Stimulated activated naive CD8-positive, alpha-beta T cell treated with anti-CD3 and anti-CD28 coated beads, Interleukin-15, Interleukin-2, amounts not matched to agents 100 ng/mL and 50 ng/mL, for 24 hours (primary cell): ENCODE measurements around the gene PARD6B.
"Not testable (repeated sequence)": the region's sequence is repeated elsewhere in the genome, so short reads cannot be mapped to it uniquely, and the experiment has no call there.

Experiments
- H3K27ac Mint-ChIP-seq: one replicate; pipeline ENCODE4 v1.8.0; 2021; ENCODE audit warnings: mild to moderate bottlenecking, mixed read lengths
- H3K27me3 Mint-ChIP-seq: one replicate; pipeline ENCODE4 v1.8.0; 2021; ENCODE audit warnings: mixed read lengths
- H3K36me3 Mint-ChIP-seq: one replicate; pipeline ENCODE4 v1.8.0; 2021; ENCODE audit warnings: low read depth, mixed read lengths
- H3K4me1 Mint-ChIP-seq: one replicate; pipeline ENCODE4 v1.8.0; 2021; ENCODE audit warnings: low read depth, mixed read lengths
- H3K4me3 Mint-ChIP-seq: one replicate; pipeline ENCODE4 v1.8.0; 2021; ENCODE audit warnings: mild to moderate bottlenecking, mixed read lengths
- H3K9me3 Mint-ChIP-seq: one replicate; pipeline ENCODE4 v1.8.0; 2021; ENCODE audit warnings: mixed read lengths

The PARD6B gene

GRCh38 chr20:50695135-50695872 is 36.1 kb upstream of the PARD6B start:
- H3K9me3 Mint-ChIP-seq: no peaks in the 10 kb centered on the region
- no peak overlapping the region for H3K4me3 Mint-ChIP-seq
- no peak overlapping the region for H3K27ac Mint-ChIP-seq
- H3K27me3 Mint-ChIP-seq: peaks cover 44% of the 10 kb centered on the region
- H3K36me3 Mint-ChIP-seq: no peaks in the 10 kb centered on the region
- H3K4me1 Mint-ChIP-seq: peaks cover 12% of the 10 kb centered on the region

GRCh38 chr20:50698255-50698654 is 33.1 kb upstream of the PARD6B start:
- not testable (repeated sequence) for H3K9me3 Mint-ChIP-seq, H3K27ac Mint-ChIP-seq, H3K4me1 Mint-ChIP-seq, H3K4me3 Mint-ChIP-seq, H3K36me3 Mint-ChIP-seq
- H3K27me3 Mint-ChIP-seq: peaks cover 19% of the 10 kb centered on the region

DNA sequence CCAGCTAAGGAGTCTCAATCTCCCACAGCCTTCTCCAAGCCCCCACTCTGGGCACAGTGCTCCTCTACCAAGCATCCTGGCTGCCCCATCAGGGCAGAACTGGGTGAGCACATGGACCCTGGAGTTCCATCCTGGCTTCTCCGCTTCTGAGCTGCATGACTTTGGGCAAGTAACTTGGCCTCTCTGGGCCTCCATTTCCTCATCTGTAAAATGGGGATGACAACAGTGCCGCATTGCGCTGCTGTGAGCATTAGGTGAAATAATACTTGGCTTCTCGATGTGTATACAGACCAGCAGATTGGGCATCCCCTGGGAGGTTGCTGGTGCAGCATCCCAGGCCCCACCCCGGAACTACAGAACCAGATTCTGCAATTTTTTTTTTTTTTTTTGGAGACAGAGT is 31.7 kb upstream of the PARD6B start:
- Mint-ChIP-seq H3K36me3 (no peaks in the 10 kb centered on the region), H3K27me3 (peaks cover 12% of the 10 kb centered on the region), H3K27ac (no peak overlapping the region), H3K9me3 (no peaks in the 10 kb centered on the region), H3K4me1 (no peaks in the 10 kb centered on the region), H3K4me3 (no peak overlapping the region)

- Mint-ChIP-seq H3K9me3 (no peaks in the 10 kb centered on the region), H3K4me1 (no peaks in the 10 kb centered on the region), H3K4me3 (no peak overlapping the region), H3K27ac (no peak overlapping the region), H3K36me3 (no peaks in the 10 kb centered on the region), H3K27me3 (peaks cover 5% of the 10 kb centered on the region)
Measured at GRCh38 chr20:50701041-50701963, 30.1 kb upstream of the PARD6B start.

DNA sequence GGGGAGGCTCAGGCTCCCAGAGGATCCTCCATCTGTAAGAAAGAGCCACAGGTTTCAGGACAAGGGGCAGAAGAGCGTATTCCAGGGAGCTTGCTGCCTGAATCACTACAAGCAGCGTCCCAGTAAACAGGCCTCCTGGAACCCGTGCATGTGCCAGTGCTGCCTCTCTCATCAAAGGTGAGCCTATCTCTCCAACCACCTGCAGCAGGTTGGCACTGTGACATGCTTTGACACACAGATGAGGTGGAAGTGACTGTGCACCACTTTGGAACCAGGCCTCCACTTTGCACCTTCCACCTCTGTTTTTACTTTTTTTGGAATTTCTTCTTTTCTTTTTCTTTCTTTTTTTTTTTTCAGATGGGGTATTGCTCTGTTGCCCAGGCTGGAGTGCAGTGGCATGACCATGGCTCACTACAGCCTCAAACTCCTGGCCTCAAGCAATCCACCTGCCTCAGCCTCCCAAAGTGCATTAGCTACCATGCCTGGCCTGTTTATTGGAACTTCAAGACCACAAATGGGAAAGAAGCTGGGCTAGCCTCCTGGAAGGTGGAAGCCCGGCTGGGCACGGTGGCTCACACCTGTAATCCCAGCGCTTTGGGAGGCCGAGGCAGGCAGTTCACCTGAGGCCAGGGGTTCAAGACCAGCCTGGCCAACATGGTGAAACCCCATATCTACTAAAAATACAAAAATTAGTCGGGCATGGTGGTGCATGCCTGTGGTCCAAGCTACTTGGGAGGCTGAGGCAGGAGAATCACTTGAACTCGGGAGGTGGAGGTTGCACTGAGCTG is 27.5 kb upstream of the PARD6B start:
- not testable (repeated sequence) for H3K27ac Mint-ChIP-seq, H3K9me3 Mint-ChIP-seq, H3K4me1 Mint-ChIP-seq, H3K36me3 Mint-ChIP-seq, H3K4me3 Mint-ChIP-seq, H3K27me3 Mint-ChIP-seq

- Mint-ChIP-seq H3K36me3 (no peaks in the 10 kb centered on the region), H3K27me3 (peaks cover 4% of the 10 kb centered on the region), H3K4me1 (no peaks in the 10 kb centered on the region), H3K9me3 (no peaks in the 10 kb centered on the region), H3K4me3 (no peak overlapping the region), H3K27ac (no peak overlapping the region)
Measured at GRCh38 chr20:50704514-50704913, 26.9 kb upstream of the PARD6B start.

DNA sequence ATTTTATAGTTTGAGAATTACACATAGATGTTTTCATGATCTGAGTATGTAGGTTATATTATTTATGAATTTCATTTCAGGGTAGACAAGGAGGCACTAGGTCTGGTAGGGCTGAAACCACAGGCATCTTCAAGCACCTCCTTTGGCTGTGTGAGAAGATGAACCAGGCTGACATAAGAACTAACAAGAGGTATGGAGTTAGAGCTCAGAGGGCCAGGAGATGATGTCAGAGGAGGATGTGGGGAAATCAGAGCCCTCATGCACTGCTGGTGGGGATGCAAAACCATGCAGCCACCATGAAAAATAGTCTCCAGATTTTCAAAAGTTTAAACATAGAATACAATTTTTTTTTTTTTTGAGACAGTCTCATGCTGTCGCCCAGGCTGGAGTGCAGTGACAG is 26.4 kb upstream of the PARD6B start:
- Mint-ChIP-seq H3K4me3 (no peak overlapping the region), H3K27me3 (peaks cover 4% of the 10 kb centered on the region), H3K4me1 (no peaks in the 10 kb centered on the region), H3K9me3 (no peaks in the 10 kb centered on the region), H3K36me3 (no peaks in the 10 kb centered on the region), H3K27ac (no peak overlapping the region)

DNA sequence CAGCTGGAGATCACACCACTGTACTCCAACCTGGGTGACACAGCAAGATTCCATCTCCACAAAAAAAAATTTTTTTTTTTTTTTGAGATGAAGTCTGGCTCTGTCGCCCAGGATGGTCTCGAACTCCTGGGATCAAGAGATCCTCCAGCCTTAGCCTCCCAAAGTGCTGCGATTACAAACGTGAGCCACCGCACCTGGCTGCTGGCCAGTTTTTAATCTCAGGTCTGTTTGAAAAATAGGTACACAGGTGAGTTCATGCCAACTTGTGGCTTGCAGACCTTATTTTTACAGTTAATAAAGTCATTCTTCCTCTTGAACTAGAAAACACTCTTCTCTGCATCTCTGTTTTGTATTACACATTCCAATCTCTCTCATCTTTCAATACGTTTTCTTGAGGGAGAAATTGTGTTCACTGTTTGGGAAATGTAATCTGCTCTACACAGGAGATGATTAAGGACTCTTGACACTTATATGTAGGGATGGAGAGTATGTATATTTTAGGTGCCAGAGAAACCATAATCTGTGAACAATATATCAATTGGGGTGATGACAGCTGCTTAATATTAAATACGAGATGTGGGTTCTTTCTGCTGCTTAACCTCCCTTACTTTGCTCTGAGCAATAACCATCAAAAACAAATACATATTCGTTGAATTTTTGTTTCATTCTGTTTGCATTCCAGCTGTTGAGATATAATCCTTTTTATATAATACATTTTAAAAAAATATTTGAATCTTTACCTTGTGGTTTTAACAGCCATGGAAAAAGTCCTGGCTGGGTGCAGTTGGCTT is 22.3 kb upstream of the PARD6B start:
- Mint-ChIP-seq H3K36me3 (no peaks in the 10 kb centered on the region), H3K9me3 (no peaks in the 10 kb centered on the region), H3K4me1 (no peaks in the 10 kb centered on the region), H3K4me3 (no peak overlapping the region), H3K27me3 (peaks cover 18% of the 10 kb centered on the region), H3K27ac (no peak overlapping the region)

- no peak overlapping the region for H3K27ac Mint-ChIP-seq
- no peaks in the 10 kb centered on the region for H3K4me1 Mint-ChIP-seq
- H3K4me3 Mint-ChIP-seq: no peak overlapping the region
- H3K9me3 Mint-ChIP-seq: no peaks in the 10 kb centered on the region
- H3K36me3 Mint-ChIP-seq: no peaks in the 10 kb centered on the region
- H3K27me3 Mint-ChIP-seq: peaks cover 18% of the 10 kb centered on the region
Measured at GRCh38 chr20:50709636-50709973, 21.8 kb upstream of the PARD6B start.

DNA sequence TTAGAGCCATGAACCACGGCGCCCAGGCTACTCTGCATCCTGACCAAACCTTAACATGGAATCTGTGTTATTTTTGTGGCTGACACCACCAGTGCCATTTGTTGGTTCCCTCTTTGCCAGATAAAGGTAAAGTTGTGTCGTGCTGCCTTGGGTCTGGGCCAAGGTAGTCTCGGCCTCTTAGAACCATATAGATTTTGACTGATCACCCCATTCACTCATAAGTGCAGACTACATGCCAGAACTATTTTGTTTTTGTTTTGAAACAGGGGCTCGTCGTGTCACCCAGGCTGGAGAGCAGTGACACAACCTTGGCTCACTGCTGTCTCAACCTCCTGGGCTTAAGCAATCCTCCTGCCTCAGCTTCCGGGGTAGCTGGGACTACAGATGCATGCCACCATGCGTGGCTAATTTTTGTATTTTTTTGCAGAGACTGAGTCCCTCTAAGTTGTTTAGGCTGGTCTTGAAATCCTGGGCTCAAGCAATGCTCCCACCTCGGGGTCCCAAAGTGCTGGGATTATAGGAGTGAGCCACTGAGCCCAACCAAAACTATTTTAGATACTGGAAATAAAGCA is 20.8 kb upstream of the PARD6B start:
- H3K4me3 Mint-ChIP-seq: no peak overlapping the region
- no peaks in the 10 kb centered on the region for H3K9me3 Mint-ChIP-seq
- no peaks in the 10 kb centered on the region for H3K36me3 Mint-ChIP-seq
- H3K27me3 Mint-ChIP-seq: peaks cover 18% of the 10 kb centered on the region
- H3K4me1 Mint-ChIP-seq: no peaks in the 10 kb centered on the region
- H3K27ac Mint-ChIP-seq: no peak overlapping the region

DNA sequence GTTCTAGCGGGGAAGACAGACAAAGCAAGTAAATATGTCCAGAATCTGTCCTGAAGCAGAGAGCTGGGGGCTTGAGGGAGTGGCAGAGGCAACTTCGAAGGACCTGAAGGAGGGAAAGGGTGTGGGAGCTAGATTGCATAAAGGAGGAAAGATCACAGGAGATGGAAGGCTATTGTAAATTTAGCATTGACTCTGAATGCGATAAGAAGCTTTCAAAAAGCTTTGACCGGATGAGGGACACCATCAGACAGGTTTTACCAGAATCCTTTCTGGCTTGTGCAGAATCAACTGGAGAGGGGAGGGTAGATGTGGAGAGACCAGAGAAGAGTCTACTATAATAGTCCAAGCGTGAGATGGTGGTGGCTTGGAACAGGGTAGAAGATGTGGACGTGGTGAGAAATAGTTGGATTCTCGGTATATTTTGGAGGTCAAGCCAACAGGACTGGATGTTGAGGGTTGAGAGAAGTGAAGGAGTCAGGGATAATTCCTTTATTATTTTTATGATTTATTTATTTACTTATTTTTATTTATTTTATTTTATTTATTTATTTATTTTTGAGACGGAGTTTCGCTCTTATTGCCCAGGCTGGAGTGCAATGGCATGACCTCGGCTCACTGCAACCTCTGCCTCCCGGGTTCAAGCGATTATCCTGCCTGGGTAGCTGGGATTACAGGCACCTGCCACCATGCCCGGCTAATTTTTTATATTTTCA is 20.1 kb upstream of the PARD6B start:
- no peak overlapping the region for H3K4me3 Mint-ChIP-seq
- no peaks in the 10 kb centered on the region for H3K4me1 Mint-ChIP-seq
- peaks cover 18% of the 10 kb centered on the region for H3K27me3 Mint-ChIP-seq
- no peaks in the 10 kb centered on the region for H3K9me3 Mint-ChIP-seq
- no peak overlapping the region for H3K27ac Mint-ChIP-seq
- no peaks in the 10 kb centered on the region for H3K36me3 Mint-ChIP-seq

- Mint-ChIP-seq H3K4me1 (no peaks in the 10 kb centered on the region), H3K9me3 (no peaks in the 10 kb centered on the region), H3K4me3 (no peak overlapping the region), H3K27ac (no peak overlapping the region), H3K27me3 (peaks cover 18% of the 10 kb centered on the region), H3K36me3 (no peaks in the 10 kb centered on the region)
Measured at GRCh38 chr20:50712771-50713656, 18.4 kb upstream of the PARD6B start.

GRCh38 chr20:50713657-50714101 is 17.7 kb upstream of the PARD6B start:
- Mint-ChIP-seq H3K9me3 (no peaks in the 10 kb centered on the region), H3K27me3 (peaks cover 21% of the 10 kb centered on the region), H3K4me3 (no peak overlapping the region), H3K27ac (no peak overlapping the region), H3K4me1 (no peaks in the 10 kb centered on the region), H3K36me3 (no peaks in the 10 kb centered on the region)
